Activated naive CD4-positive, alpha-beta T cell treated with anti-CD3 and anti-CD28 coated beads, Interleukin-2, amount 50 U/mL, for 24 hours (primary cell): ENCODE results near the gene CACNG4.

Experiments
- H3K27ac Mint-ChIP-seq: one replicate; pipeline ENCODE4 v1.8.0; 2021; ENCODE audit warnings: mild to moderate bottlenecking, mixed read lengths
- H3K27me3 Mint-ChIP-seq: one replicate; pipeline ENCODE4 v1.8.0; 2021; ENCODE audit warnings: mixed read lengths
- H3K36me3 Mint-ChIP-seq: one replicate; pipeline ENCODE4 v1.8.0; 2021; ENCODE audit warnings: mixed read lengths
- H3K4me1 Mint-ChIP-seq: one replicate; pipeline ENCODE4 v1.8.0; 2021; ENCODE audit warnings: mixed read lengths
- H3K4me3 Mint-ChIP-seq: one replicate; pipeline ENCODE4 v1.8.0; 2021; ENCODE audit warnings: mild to moderate bottlenecking, mixed read lengths
- H3K9me3 Mint-ChIP-seq: one replicate; pipeline ENCODE4 v1.8.0; 2021; ENCODE audit warnings: mixed read lengths

CACNG4 gene

DNA sequence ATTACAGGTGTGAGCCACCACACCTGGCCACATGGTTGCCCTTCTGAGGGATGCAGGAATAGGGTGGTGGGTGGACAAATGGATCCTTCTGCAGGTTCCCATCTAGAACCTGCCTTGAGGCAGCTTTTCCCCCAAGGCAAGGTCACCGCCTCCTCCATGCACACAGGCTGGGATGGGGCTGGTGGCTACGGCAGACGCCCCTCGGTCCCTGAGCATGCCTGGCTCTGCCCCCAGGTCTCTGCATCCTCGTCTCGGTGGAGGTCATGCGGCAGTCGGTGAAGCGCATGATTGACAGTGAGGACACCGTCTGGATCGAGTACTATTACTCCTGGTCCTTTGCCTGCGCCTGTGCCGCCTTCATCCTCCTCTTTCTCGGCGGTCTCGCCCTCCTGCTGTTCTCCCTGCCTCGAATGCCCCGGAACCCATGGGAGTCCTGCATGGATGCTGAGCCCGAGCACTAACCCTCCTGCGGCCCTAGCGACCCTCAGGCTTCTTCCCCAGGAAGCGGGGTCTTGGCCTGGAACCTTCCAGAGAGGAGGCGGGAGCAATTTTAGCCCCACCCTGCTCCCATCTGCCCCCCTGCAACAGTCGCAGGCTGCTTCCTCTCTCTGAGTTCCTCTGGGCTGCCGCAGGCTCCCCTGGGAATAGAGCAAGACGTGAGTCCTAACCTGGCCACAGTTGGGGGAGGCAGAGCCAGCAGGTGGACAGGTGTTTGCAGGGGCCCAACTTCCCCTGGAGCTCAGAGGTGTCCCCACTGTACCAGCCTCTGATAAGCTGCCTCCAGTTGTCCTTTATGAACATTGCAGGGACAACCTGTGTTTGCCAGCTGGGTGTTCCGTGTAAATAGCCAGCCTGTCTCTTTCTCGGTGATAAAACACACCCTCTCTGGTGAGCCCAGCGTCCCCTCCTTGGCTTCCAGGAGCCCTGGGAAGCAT, 91.6 kb downstream of the CACNG4 start:
- no peak overlapping the region for H3K4me3 Mint-ChIP-seq

DNA sequence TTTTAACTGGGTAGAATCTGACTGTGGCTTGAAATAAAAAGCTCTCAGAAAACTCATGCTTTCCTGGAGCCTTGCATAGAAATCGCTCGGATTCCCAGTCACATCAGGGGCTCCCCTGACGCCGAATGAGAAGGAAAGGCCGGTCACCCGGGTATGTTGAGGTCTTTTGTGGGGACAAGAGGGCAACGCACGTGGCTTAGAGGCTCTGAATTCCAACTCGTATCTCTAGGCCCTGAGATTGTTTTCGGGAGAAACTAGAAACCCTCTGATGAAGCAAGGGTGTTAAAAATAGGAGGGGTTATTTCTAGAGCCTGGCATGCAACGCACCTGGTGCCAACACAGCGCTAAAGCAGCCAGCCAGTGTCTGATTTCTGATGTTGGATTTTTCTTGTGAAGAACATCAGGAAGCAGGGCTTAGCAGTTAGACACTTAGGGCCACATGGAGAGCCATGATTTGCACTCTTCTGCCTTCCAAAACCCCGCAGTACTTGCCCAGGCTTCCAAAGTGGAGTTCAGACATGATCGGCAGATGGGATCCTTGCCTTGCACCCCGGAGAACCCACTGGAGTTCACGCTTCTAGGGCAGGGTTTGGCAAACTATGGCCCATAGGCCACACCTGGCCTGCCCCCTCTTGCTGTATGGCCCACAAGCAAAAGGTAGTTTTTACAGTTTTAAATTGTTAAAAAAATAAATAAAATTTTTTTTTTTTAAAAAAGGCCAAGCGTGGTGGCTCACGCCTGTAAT, 92.4 kb downstream of the CACNG4 start:
- Mint-ChIP-seq H3K36me3 (peaks cover 7% of the 10 kb centered on the region), H3K27me3 (no peaks in the 10 kb centered on the region), H3K9me3 (no peaks in the 10 kb centered on the region), H3K4me3 (no peak overlapping the region), H3K4me1 (no peaks in the 10 kb centered on the region), H3K27ac (no peak overlapping the region)

More for the DNA sequence above, 91.6 kb downstream of the CACNG4 start:
- Mint-ChIP-seq H3K27me3 (no peaks in the 10 kb centered on the region), H3K9me3 (no peaks in the 10 kb centered on the region), H3K27ac (no peak overlapping the region), H3K36me3 (peaks cover 7% of the 10 kb centered on the region), H3K4me1 (no peaks in the 10 kb centered on the region)

DNA sequence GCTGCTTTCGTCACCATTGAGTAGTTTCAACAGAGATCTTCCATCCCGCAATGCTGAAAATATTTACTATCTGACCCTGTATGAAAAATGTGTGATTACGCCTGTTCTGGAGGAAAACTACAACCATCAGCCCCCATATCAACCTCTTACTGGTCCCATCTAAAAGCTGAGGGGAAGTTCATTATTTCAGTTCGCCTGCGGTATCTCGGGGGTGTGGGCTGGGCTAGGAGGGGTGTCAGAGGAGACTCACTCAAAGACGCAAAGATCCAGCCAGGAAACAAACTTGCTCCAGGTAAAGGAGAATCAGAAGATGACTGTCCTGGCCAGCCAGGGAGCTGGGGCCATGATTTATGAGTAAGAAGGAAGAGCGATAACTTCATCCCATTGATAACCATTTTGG, 93.5 kb downstream of the CACNG4 start:
- no peaks in the 10 kb centered on the region for H3K27me3 Mint-ChIP-seq
- no peak overlapping the region for H3K4me3 Mint-ChIP-seq
- peaks cover 7% of the 10 kb centered on the region for H3K36me3 Mint-ChIP-seq
- no peaks in the 10 kb centered on the region for H3K9me3 Mint-ChIP-seq
- no peaks in the 10 kb centered on the region for H3K4me1 Mint-ChIP-seq
- no peak overlapping the region for H3K27ac Mint-ChIP-seq

DNA sequence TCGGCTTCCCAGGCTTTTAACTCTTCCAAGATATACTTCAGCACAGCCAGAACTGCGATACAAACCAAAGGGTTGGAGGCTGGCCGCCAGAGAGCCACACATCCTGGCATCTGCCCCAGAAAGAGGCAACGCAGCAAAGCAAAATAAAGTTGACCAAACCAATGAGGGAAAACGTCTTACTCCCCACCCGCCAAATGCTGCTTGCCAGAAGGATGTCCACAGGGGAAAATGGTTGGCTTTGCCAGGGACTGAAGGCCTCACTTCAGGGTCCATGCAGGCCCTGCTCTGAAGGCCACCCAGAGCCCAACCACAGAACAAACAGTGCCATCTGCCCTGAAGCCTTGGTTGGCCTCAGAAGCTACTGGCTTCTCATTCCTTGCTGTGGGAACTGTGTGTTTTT, 94.9 kb downstream of the CACNG4 start:
- no peaks in the 10 kb centered on the region for H3K4me1 Mint-ChIP-seq
- no peaks in the 10 kb centered on the region for H3K9me3 Mint-ChIP-seq
- no peak overlapping the region for H3K27ac Mint-ChIP-seq
- peaks cover 7% of the 10 kb centered on the region for H3K36me3 Mint-ChIP-seq
- no peaks in the 10 kb centered on the region for H3K27me3 Mint-ChIP-seq
- no peak overlapping the region for H3K4me3 Mint-ChIP-seq

DNA sequence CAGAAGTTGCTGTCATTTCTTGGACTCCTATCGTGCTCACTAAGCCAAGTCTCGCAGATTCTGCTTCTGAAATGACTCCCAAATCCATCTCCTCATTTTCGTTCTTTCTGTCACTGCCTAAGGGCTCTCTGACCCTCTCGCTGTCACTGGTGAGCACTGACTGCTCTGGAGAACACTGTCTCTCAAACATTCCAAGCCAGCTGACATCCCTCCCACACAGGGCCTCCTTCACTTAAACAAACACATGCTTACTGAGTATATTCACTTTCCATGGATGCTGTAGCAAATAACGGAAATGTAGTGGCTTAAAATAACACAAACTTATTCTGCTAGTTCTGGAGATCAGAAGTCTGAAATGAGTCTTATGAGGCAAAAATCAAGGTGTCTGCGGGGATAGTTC, 98.6 kb downstream of the CACNG4 start:
- H3K27ac Mint-ChIP-seq, result no peak overlapping the region
- no peaks in the 10 kb centered on the region for H3K9me3 Mint-ChIP-seq
- no peaks in the 10 kb centered on the region for H3K27me3 Mint-ChIP-seq
- no peak overlapping the region for H3K4me3 Mint-ChIP-seq
- no peaks in the 10 kb centered on the region for H3K4me1 Mint-ChIP-seq
- H3K36me3 Mint-ChIP-seq, result peaks cover 7% of the 10 kb centered on the region

DNA sequence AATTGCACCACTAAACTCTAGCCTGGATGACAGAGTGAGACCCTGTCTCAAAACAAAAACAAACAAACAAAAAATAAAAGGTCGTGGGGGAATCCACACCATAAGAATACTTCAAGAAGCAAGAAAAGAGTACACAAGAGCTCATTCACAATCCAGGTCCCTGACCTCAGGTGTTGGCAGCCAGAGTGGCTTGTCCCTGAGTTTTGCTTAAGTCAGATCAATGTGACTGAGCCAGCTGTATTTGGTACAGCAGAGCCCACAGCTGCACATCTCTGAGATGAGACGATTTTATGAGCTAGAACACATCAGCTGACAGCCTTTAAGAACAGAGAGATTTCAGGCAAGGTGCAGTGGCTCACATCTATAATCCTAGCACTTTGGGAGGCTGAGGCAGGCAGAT, 102.2 kb downstream of the CACNG4 start:
- H3K4me1 Mint-ChIP-seq, result no peaks in the 10 kb centered on the region
- H3K27ac Mint-ChIP-seq, result no peak overlapping the region
- H3K27me3 Mint-ChIP-seq, result no peaks in the 10 kb centered on the region

DNA sequence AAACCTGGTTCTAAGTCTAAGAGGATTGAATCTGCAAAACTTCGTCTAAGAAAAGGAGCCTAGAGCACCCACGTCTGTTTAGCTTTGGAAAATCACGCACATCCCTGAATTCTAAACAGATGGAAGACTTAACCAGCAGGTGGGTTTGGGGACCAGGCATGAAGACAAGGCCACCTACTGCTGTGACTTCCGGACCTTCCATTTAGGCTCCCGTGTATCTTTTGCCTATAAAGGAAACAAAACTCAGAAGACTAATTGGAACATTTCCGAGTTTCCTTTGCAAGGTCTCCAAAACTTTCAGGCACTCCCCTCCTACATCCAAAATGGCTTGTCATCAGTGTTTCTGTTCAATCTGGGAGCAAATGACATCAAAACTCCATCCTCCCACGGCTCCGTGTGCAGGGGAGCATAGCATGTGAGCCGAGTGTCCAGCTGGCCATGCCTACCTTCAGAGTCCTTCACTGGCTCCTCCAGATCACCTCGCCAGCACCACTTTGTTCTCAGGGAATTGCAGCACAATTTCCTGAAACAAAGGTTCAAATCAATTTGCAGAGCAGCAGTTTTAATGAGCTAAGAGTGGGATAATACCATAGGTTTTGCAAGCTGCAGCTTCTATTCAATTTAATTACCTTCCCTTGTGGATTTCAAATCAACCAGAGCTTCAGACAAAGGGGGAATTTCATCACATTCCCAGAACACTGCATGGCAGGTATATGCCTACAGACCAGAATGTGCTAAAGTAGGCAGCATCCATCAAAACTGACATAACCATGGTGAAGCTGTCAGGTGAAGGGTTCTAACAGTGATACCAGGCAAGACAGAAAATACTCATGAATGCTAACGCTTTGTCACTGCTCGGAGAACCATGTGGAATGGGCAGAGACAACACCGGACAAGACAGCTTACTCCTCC, 103.3 kb downstream of the CACNG4 start:
- Mint-ChIP-seq H3K4me3 (no peak overlapping the region), H3K4me1 (no peaks in the 10 kb centered on the region), H3K9me3 (no peaks in the 10 kb centered on the region), H3K27ac (no peak overlapping the region), H3K36me3 (peaks cover 9% of the 10 kb centered on the region), H3K27me3 (no peaks in the 10 kb centered on the region)

More for the DNA sequence above, 102.2 kb downstream of the CACNG4 start:
- H3K4me3 Mint-ChIP-seq, result no peak overlapping the region
- H3K36me3 Mint-ChIP-seq, result peaks cover 8% of the 10 kb centered on the region
- no peaks in the 10 kb centered on the region for H3K9me3 Mint-ChIP-seq

DNA sequence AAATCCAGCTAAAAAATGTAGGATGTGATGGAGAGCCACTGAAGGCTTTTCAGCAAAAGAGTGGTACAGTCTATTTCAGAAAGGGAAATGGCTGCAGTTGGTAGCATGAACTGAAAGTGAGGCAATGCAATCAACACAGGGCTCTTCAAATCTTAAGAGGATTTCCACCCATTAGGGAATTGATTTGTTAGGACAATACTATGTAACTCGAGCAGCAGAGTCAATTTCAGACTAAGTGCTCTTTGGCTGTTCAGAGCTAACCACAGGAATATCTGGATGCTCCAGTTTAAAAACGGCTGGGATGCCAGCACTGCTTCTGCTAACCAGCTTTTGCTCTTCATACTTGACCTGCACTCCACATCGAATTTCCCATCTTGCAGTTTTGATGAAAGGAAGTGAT, 104.5 kb downstream of the CACNG4 start:
- H3K9me3 Mint-ChIP-seq, result no peaks in the 10 kb centered on the region
- no peaks in the 10 kb centered on the region for H3K27me3 Mint-ChIP-seq
- H3K36me3 Mint-ChIP-seq, result peaks cover 17% of the 10 kb centered on the region
- H3K4me1 Mint-ChIP-seq, result no peaks in the 10 kb centered on the region
- no peak overlapping the region for H3K4me3 Mint-ChIP-seq
- no peak overlapping the region for H3K27ac Mint-ChIP-seq

DNA sequence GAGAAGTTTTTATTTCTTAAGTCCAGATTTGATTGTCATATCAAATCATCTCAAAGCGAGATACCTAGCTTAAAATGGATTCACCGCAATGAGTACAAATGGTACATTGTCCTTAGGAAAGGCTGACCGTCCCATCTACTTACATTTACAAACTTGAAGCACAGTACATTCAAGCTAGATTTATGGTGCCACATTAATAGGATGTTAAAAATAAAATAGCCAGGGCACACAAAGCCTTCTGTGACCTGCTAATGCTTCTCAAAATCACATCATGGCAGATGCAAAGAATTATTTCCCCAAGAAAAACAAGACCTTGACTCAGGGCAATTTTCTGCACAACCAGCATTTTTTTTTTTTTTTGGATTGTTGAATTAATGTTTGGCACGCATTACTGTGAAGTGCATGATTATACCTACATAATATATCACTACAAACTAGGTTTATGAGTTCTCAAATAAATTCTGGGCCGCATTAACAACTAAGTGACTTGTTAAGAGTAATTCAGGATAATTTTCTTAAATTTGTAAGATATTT, 105.2 kb downstream of the CACNG4 start:
- no peaks in the 10 kb centered on the region for H3K9me3 Mint-ChIP-seq
- peaks cover 18% of the 10 kb centered on the region for H3K36me3 Mint-ChIP-seq
- no peak overlapping the region for H3K27ac Mint-ChIP-seq
- no peak overlapping the region for H3K4me3 Mint-ChIP-seq
- no peaks in the 10 kb centered on the region for H3K27me3 Mint-ChIP-seq
- H3K4me1 Mint-ChIP-seq, result no peaks in the 10 kb centered on the region

DNA sequence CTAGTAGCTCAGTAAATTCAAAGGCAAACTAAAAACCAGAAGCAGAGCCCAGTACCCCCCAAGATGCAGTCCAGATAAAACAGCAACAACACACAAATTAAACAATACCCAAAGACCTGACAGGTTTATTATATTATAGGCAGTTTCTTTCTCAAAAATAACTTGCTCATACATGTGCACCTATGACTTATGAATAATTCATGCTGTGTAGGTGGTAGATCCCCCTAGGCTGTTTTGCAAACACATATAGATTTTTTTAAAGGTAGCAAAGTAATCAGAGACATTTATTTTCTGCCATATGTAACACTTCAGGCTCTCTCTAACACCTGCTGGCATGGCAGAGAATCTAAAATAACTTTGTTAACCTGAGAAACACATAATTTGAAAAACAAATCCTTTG, 107.1 kb downstream of the CACNG4 start:
- Mint-ChIP-seq H3K36me3 (peaks cover 23% of the 10 kb centered on the region), H3K27me3 (no peaks in the 10 kb centered on the region), H3K27ac (no peak overlapping the region), H3K9me3 (no peaks in the 10 kb centered on the region), H3K4me3 (no peak overlapping the region), H3K4me1 (no peaks in the 10 kb centered on the region)

DNA sequence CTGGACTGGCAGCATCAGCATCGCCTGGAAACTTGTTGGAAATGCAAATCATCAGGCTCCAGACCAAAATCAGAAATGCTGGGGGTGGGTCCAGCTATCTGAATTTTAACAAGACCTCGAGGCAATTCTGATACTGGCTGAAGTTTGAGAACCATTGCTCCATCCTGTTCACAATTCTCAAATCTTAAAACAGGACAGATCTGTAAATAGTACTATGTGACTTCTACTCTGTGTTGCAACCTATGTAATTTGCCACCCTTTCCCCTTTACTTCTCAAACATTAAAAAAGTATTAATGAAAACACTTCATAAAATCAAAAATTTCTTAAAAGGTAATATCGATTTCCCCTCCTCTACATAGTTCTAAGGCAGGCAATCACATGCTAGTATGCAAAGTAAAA, 108.4 kb downstream of the CACNG4 start:
- no peak overlapping the region for H3K4me3 Mint-ChIP-seq
- no peaks in the 10 kb centered on the region for H3K4me1 Mint-ChIP-seq
- no peaks in the 10 kb centered on the region for H3K27me3 Mint-ChIP-seq
- H3K9me3 Mint-ChIP-seq, result no peaks in the 10 kb centered on the region
- peaks cover 26% of the 10 kb centered on the region for H3K36me3 Mint-ChIP-seq
- no peak overlapping the region for H3K27ac Mint-ChIP-seq

DNA sequence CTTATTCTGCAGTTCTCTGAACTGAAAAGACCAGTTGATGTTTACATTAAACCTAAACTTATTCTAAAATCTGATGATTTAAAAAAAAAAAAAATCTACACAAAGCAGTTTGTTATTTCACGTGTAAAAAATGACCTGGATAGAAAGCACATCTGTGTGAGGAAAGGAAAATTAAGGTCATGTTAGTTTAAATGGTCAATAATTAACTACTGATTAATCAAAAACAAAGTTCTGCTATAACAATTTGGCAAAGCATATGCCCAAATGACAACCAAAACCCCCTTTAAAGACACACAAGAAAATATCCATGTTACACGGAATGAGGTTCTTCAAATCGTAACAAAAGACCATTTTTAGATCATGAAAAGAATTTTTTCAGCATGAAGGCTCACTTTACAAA, 110.3 kb downstream of the CACNG4 start:
- H3K4me1 Mint-ChIP-seq, result no peaks in the 10 kb centered on the region
- no peak overlapping the region for H3K27ac Mint-ChIP-seq
- no peak overlapping the region for H3K4me3 Mint-ChIP-seq
- no peaks in the 10 kb centered on the region for H3K27me3 Mint-ChIP-seq
- no peaks in the 10 kb centered on the region for H3K9me3 Mint-ChIP-seq
- H3K36me3 Mint-ChIP-seq, result peaks cover 28% of the 10 kb centered on the region

DNA sequence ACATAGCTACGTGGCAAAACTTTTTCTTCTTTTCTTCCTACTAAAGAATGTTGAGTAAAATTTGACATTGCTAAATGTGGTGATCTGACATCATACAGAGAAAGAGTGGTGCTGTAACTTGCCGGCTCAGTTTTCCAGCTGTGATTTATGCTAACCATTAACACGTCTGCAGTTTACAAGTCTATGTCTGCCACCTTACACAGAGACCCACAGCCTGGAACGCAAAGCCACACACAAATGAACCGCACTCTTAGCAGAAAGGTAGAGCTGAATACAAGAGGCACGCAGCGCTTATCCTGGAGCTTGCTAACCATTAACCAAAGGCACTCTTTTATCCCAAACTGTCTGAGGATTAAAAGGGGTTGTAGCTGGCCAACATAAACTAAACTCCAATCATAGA, 111.8 kb downstream of the CACNG4 start:
- H3K4me3 Mint-ChIP-seq, result no peak overlapping the region
- no peaks in the 10 kb centered on the region for H3K9me3 Mint-ChIP-seq
- no peaks in the 10 kb centered on the region for H3K27me3 Mint-ChIP-seq
- H3K36me3 Mint-ChIP-seq, result peaks cover 27% of the 10 kb centered on the region
- no peak overlapping the region for H3K27ac Mint-ChIP-seq
- peaks cover 8% of the 10 kb centered on the region for H3K4me1 Mint-ChIP-seq

DNA sequence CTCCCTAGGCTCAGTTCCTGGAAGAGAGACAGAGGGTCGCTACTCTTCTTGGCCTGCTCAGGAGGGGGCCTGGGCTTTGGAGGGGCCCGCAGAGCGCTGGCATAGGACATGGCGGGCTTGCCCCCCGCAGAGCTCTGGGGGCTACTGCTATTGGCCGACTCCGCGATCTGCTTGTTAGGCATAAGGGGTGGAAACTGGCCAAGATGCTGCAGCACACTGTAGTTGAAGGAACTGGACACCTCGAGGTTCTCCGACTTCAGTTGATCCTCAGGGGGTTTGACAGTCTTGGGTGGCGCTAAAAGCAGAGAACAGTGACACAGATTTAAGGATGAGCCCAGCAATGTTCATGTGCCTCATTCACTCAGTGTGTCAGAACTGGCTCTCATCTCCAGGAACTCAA, 113.8 kb downstream of the CACNG4 start:
- Mint-ChIP-seq H3K36me3 (peaks cover 19% of the 10 kb centered on the region), H3K27ac (no peak overlapping the region), H3K9me3 (no peaks in the 10 kb centered on the region), H3K4me1 (peaks cover 21% of the 10 kb centered on the region), H3K4me3 (no peak overlapping the region), H3K27me3 (no peaks in the 10 kb centered on the region)

DNA sequence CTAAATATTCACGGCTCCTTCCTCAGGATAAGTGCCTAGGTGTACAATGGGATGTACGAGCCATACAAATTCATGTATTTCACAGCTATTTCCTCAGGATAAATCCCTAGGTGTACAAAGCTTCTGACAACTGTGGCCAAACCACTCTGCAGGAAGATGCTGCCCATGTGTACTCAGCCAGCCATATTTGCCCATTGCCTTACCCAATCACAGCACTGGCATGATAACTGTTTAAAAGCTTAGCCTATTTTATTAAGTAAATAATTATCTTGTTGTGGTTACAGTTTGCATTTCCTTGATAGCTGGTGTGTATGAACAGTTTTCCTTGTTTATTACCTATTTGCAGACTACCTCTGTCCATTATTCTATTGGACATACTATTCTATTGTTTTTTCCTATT, 115.0 kb downstream of the CACNG4 start:
- no peaks in the 10 kb centered on the region for H3K27me3 Mint-ChIP-seq
- no peak overlapping the region for H3K27ac Mint-ChIP-seq
- no peaks in the 10 kb centered on the region for H3K9me3 Mint-ChIP-seq
- peaks cover 27% of the 10 kb centered on the region for H3K4me1 Mint-ChIP-seq
- no peak overlapping the region for H3K4me3 Mint-ChIP-seq
- peaks cover 15% of the 10 kb centered on the region for H3K36me3 Mint-ChIP-seq
